ENCODE measurements around the gene CELF4. TPM values are rescaled to one million over a fixed set of nuclear protein-coding genes. Genes with fewer than 3 reads are reported as not detected.
"Not testable (repeated sequence)": the region's sequence is repeated elsewhere in the genome, so short reads cannot be mapped to it uniquely, and the experiment has no call there.

Gene CELF4
- total RNA-seq, 1 donor from 2014 or later: not detected

DNA sequence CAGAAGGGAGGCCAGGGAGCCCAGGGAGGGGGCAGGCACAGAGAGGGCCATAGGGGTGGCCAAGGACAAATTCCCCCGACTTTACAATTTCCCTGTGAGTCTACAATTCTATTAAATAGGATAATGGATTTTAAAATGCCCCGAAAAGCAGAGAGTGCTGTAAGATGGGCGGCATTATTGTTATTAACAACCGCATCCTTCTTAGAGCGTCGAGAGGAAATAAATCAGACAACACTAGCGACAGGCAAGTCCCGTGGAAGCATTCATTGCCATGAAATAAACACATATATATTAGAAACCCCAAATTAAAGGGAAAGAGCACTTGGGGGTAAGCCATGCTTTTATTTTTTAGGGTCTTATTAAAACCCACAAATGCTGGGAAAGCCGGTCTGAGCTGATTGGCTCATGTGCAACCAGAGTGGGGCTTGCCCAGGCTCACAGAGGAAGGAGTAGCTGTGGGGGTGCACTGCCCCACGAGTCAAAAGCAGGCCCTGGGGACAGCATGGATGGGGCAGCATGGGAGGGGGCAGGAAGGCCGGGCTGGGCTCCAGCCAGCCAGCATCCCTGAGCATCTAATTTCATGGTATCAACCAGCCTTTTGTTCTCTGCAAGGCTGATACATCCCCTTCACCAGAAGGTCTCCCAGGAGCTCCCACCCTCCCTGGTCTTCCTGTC is 187.1 kb downstream of the CELF4 start:
- no peak for DNase-seq (ENCODE audit: extremely low read depth, low read depth, low spot score)

GRCh38 chr18:37375181-37375580 is 190.4 kb downstream of the CELF4 start:
- no peak for DNase-seq (ENCODE audit: extremely low read depth, low read depth, low spot score)

GRCh38 chr18:37368110-37368954 is 197.3 kb downstream of the CELF4 start:
- DNase-seq (ENCODE audit: extremely low read depth, low read depth, low spot score): no peak

- no peak for DNase-seq (ENCODE audit: extremely low read depth, low read depth, low spot score)
These were observed 201.4 kb downstream of the CELF4 start for GRCh38 chr18:37364237-37364636.

DNA sequence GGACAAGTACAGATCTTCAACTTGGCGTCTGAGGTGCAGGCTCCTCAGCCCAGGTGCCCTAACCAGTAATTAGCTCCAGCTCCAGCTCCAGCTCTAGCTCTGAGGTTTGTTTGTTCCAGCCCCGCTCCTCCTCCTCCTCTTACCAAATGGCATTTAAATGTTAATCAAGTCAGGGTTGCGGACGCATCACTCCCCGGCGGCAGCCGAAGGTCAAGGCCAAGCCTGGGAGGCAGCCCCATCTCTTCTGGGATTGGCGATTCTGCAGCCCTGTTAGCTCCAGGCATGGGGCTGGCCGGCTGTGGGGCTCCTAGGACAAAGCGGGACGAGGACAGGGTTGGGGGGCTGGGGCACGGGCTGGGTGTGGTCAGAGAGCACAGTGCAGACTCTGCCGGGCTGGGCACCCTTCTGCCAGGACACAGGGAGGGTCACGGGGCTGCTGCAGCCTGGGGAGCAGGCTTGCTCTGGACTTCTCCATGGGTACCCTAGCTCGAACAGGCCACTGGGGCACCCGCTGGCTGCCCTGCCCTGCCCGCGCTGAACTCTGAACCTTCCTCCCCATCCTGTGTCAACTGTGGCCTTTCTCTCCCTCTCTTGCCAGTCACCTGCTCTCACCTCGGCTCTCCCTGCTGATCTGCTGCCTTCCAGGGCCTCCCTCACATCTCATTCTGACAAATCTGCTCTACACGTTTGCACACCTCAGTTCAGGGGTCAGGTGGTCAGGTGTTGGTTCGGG is 203.3 kb downstream of the CELF4 start:
- no peak for DNase-seq (ENCODE audit: extremely low read depth, low read depth, low spot score)

DNA sequence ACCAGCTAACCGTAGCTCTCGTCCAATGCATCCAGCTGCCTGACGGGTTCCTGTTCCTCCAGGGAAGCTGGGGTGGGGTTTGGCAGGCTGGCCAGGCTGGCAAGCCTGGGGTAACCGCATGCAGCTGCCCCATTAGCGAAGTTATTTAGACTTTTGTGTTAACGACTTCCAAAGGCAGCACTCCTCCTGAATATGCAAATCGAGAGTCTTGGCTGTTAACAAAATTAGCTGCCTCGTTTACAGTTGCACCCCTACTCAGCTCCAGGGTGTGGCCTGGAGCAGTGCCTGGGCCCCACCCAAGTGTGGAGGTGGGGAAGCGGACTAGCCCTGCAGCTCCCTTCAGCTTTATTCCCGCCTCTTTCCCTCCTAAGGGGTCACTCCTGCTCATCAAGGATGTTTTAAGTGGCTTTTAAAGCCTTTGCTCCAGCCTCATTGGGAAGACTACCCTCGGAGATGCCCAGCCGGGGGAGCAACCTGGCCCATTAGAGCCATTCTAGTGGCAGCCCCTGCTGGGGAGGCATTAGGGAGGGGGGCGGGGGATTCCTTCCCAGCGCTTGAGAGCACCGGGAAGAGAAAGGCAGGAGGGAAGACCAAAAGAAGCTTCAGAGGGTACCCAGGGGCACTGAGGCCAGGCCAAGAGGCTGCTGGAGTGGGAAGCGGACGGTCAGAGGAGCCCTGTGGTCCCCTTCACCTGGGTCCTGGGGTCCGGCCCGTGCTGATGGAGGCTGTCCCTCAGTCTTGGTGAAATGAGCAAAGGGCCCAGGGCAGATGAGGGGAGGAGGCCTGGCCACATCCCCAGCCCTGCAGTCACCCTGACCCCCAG is 204.1 kb downstream of the CELF4 start:
- DNase-seq (ENCODE audit: extremely low read depth, low read depth, low spot score): no peak

GRCh38 chr18:37358061-37358460 is 207.5 kb downstream of the CELF4 start:
- DNase-seq (ENCODE audit: extremely low read depth, low read depth, low spot score): not testable (repeated sequence)

DNA sequence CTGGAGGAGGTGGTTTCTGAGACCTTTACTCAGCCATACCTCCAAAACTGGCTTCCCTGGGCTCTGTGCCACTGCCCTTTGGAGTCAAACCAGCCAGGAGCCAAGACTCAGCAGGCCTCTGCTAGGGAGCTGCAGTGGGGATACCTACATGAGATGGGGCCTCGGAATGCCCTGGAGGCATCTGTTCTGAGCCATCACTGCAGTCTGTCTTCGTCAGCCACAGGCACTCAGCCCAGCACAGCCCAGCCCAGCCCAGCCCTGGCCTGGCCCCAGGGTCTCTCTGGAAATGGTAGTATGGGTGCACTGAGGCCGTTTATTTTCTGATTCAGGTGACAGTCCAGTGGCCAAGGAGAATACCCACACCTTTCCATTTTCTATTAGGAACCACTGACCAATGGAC is 209.8 kb downstream of the CELF4 start:
- no peak for DNase-seq (ENCODE audit: extremely low read depth, low read depth, low spot score)

DNA sequence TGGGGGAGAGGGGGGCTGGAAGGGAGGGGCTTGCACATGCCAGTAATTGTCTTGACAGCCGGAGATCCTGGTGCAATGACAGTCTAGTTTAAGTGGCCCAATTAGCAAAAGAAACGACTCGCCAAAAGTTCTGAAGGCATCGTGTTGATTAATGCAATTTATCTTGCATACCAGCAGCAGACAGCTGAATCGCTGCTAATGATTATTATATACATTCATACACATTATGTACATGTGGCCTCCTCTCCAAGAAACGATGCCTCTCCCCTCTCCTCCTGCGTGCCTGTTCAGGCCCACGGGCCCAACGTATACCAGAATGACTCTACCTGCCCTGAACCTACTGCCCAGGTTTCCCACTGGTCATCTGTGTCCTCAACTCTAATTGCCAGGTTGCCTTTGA is 214.5 kb downstream of the CELF4 start:
- no peak for DNase-seq (ENCODE audit: extremely low read depth, low read depth, low spot score)

DNA sequence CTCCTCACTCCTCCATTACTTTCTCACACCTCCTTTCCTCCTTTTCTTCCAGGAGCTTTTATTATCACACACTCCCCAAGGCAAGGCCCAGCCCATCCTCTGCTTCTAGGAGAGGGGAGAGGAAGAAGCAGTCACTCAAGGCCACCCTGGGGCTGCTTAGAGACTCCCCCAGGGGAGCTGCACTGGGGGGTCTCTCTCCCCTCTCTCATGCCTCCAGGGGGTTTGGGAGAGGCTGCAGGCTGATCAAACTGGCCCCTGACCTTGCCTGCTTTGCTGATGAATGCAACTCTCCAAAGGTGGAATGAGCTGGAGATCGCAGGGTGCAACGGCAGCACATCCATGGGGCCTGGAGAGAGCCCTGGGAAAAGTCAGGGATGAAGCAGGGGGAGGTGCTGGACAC is 216.9 kb downstream of the CELF4 start:
- no peak for DNase-seq (ENCODE audit: extremely low read depth, low read depth, low spot score)

DNA sequence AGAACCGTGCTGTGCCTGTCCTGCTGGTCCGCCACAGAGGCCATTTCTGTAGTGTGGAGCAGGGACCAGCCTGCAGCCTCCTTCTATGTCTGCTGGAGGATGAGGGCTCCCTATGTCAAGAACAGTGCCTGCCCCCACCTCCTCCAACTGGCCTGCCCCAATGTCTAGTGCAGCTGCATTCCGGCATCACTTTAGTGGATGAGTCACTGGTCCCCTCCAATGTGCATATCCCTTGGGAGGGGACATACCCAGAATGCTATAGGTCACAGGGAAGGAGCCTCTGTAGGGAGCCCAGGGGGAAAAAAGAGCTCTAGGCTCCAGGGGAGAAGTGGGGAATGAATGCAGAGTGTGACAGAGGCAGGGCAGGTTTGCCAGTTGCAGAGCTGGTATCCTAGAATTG is 219.6 kb downstream of the CELF4 start:
- DNase-seq (ENCODE audit: extremely low read depth, low read depth, low spot score): no peak

DNA sequence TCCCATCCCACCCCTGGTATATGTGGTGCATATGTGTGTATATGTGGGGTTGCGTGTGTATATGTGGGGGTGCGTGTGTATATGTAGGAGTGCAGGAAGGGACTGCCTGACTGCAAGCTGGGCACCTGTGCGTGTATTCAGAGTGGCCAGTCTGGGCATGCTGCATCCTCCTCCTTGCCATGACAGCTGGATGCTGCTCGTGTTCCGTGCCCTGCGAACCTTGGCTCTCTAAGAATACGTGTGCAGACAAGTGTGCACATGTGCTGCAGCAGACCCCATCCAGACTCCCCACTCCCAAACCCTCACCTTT is 222.1 kb downstream of the CELF4 start:
- DNase-seq (ENCODE audit: extremely low read depth, low read depth, low spot score): no peak

DNA sequence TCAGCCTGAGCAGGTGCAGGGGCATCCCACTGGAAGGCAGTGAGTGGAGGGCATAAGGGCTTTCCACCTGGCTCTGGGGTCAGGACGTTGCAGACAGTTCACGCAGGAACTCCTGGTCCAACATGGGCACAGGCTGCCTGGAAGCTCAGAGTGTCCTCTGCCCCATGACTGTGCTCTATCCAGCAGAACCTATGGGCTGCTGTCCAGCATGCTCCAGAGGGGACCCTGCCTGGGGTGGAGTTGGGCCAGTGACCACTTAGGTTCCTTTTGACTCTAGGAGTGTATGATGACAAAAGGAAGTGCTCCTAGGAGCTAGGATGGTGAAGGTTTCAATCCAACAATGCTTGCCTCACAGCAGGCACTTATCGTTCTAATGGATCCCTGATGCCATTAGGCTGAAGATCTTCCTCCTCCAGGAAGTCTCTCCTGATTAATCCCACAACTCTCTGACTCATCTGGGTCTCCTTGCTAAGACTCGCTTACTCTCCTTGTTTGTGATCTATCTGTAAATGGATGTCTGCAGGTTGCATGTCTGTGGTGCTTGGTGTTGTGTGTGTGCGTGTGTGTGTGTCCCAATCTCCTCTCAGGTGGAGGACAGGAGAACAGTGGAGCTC is 224.0 kb downstream of the CELF4 start:
- DNase-seq (ENCODE audit: extremely low read depth, low read depth, low spot score): no peak

DNA sequence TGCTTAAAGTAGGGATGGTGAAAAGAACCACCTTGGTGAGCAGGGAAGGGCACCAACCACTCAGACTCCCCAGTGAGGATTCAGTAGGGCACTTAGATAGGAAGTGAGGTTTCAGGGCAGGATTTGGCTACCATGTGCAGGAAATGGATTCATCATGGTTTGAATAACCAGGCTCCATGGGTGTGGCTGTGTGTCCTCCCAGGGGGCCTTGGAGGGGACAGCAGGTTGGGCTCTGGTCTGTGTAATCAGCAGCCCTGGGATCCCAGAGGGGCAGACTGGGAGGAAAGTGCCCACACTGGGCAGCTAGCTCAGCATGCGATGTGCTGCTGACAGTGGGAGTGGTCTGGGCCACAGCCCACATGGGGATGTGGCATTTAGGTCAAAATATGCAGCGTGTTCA is 224.6 kb downstream of the CELF4 start:
- no peak for DNase-seq (ENCODE audit: extremely low read depth, low read depth, low spot score)

- DNase-seq (ENCODE audit: extremely low read depth, low read depth, low spot score): no peak
These were observed 225.8 kb downstream of the CELF4 start for GRCh38 chr18:37339701-37340215.

DNA sequence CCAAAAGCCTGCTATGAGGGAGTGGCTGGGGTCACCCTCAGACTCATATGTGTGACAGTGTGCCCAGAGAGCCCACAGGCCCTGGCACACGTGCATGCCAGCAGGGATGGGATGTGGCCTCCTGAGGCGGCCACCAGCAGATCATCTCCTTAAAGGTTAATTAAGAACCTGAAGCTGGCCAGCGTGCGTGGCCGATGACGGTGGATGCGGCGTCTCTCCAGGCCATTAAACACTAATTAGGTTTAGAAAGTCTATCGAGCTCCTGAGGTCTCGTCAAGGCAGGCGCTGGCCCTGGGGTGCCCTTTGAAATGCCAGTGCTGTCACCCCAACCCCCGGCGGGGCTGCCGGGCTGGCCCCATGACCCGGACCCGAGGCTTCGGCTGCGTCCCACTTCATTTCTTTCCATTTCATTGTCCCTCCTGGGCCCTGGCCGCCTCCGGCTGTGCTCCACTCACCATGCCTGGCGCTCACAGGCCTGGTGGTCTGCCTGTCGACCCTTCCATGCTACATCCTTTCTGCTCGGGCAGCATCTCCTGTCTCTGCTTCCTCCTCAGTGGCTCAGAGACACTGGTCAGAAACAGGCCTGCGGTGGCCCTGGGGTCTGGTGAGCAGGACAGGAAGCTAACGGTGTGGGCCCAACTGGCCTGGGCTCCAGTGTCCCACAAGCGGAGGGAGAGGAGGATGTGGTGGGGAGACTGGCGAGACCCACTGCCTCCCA is 228.9 kb downstream of the CELF4 start:
- DNase-seq (ENCODE audit: extremely low read depth, low read depth, low spot score): no peak

DNA sequence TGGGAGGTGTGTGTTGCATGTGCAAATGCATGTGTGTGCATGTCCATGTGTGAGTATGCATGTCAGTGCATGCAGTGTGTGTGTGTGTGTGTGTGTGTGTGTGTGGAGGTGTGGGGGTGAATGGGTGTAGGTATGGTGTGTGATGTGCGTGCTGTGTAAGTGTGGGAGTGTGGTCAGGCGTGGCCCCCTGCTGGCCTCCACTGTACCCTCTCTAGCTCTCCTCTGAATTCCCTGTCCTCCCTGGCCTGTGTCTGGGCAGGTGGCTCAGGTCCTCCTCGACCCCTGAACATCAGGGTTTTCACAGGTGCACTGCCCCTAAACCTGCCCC is 230.2 kb downstream of the CELF4 start:
- DNase-seq (ENCODE audit: extremely low read depth, low read depth, low spot score): no peak

DNA sequence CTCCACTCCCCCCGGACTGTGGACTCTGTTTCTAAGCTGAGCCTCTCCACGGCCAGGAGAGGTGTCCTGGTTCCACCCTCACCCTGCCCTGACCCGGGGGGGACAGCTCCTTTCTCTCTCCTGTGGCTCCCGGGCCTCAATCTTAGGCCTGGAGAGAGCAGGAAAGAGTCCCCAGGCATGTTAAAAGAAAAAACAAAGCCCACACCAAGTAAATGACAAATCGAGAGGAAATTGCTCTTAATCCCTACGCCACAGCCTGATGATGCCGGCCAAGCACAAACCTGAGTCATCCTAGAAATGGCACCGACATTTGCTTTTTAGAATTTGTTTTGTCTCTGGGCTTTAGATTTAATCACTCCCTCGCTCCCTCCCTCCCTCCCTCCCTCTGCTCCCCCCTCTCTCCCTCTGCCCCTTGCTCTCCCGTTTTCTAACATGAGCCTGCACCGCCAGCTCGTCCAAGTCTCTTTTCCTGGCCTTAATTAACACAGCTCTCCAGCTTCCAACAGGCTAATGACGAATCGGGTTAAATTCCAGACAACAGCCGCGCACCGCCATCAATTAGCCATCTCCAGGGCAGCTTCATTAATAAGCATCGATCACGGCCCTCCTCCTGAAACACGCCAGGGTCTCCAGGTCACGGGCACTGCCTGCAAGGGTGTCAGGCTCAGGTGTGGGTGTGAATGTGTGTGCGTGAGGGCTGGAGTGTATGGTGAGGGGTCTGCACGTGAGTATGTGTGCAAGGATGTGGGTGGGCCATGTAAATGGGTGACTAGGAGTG is 230.8 kb downstream of the CELF4 start:
- DNase-seq (ENCODE audit: extremely low read depth, low read depth, low spot score): no peak
